Measurements from ENCODE around the gene TMEM120A.
"Not testable (repeated sequence)": the region's sequence is repeated elsewhere in the genome, so short reads cannot be mapped to it uniquely, and the experiment has no call there.

TMEM120A gene

GRCh38 chr7:76020031-76020714 lies 25.8 kb upstream of the TMEM120A start:
- H3K9me3 ChIP-seq (replicated peaks; ENCODE audit: insufficient read depth, low read length): no peaks in the 10 kb centered on the region
- H3K9me2 ChIP-seq (replicated peaks; ENCODE audit: insufficient read depth, low read length): no peaks in the 10 kb centered on the region
- no peak overlapping the region for H3K27ac ChIP-seq (ENCODE audit: low read length)
- no peak for TF ChIP-seq EZH2phosphoT487 (IDR thresholded peaks at IDR 0.05; ENCODE audit: low read length)
- TF ChIP-seq, protein P1, sequence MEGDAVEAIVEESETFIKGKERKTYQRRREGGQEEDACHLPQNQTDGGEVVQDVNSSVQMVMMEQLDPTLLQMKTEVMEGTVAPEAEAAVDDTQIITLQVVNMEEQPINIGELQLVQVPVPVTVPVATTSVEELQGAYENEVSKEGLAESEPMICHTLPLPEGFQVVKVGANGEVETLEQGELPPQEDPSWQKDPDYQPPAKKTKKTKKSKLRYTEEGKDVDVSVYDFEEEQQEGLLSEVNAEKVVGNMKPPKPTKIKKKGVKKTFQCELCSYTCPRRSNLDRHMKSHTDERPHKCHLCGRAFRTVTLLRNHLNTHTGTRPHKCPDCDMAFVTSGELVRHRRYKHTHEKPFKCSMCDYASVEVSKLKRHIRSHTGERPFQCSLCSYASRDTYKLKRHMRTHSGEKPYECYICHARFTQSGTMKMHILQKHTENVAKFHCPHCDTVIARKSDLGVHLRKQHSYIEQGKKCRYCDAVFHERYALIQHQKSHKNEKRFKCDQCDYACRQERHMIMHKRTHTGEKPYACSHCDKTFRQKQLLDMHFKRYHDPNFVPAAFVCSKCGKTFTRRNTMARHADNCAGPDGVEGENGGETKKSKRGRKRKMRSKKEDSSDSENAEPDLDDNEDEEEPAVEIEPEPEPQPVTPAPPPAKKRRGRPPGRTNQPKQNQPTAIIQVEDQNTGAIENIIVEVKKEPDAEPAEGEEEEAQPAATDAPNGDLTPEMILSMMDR (IDR thresholded peaks at IDR 0.05; ENCODE audit: low read length): peak; percentile 97
- TF ChIP-seq EZH2 (optimal IDR thresholded peaks at IDR 0.05; ENCODE audit: low read depth, low read length): no peak
- H3K4me1 ChIP-seq (ENCODE audit: low read length): peaks cover 9% of the 10 kb centered on the region; the same call in 1 of the 2 replicates
- no peaks in the 10 kb centered on the region for H4K20me1 ChIP-seq (ENCODE audit: insufficient read depth, low read length)
- no peak overlapping the region for H3K9ac ChIP-seq (ENCODE audit: low read length)
- no peak overlapping the region for H2AFZ ChIP-seq (ENCODE audit: low read length)
- no peak overlapping the region for H3K4me3 ChIP-seq (ENCODE audit: low read length)
- no peaks in the 10 kb centered on the region for H3F3A ChIP-seq (ENCODE audit: insufficient read depth, low read length)
- H3K27me3 ChIP-seq (replicated peaks; ENCODE audit: insufficient read depth, low read length): no peaks in the 10 kb centered on the region
- peak; percentile 51 for DNase-seq
- H3K4me2 ChIP-seq (ENCODE audit: low read depth, low read length): peak overlapping the region; percentile 15; the same call in 1 of the 2 replicates
- no peaks in the 10 kb centered on the region for H3K79me2 ChIP-seq (ENCODE audit: low read length)
- no peaks in the 10 kb centered on the region for H3K36me3 ChIP-seq (replicated peaks; ENCODE audit: insufficient read depth, low read length)

- H3K9me3 ChIP-seq (replicated peaks; ENCODE audit: insufficient read depth, low read length); H3K79me2 ChIP-seq (ENCODE audit: low read length); H2AFZ ChIP-seq (ENCODE audit: low read length); H3K27me3 ChIP-seq (replicated peaks; ENCODE audit: insufficient read depth, low read length); H3K4me3 ChIP-seq (ENCODE audit: low read length); H3F3A ChIP-seq (ENCODE audit: insufficient read depth, low read length); H3K27ac ChIP-seq (ENCODE audit: low read length); H3K9ac ChIP-seq (ENCODE audit: low read length); H3K36me3 ChIP-seq (replicated peaks; ENCODE audit: insufficient read depth, low read length); DNase-seq; H3K4me2 ChIP-seq (ENCODE audit: low read depth, low read length); H3K9me2 ChIP-seq (replicated peaks; ENCODE audit: insufficient read depth, low read length); H3K4me1 ChIP-seq (ENCODE audit: low read length); H4K20me1 ChIP-seq (ENCODE audit: insufficient read depth, low read length): not testable (repeated sequence)
Observed at GRCh38 chr7:76018520-76018919, 24.1 kb upstream of the TMEM120A start.

- H3K9me3 ChIP-seq (replicated peaks; ENCODE audit: insufficient read depth, low read length): no peaks in the 10 kb centered on the region
- no peaks in the 10 kb centered on the region for H4K20me1 ChIP-seq (ENCODE audit: insufficient read depth, low read length)
- peaks cover 9% of the 10 kb centered on the region; the same call in 1 of the 2 replicates for H3K4me1 ChIP-seq (ENCODE audit: low read length)
- H3K79me2 ChIP-seq (ENCODE audit: low read length): no peaks in the 10 kb centered on the region
- H3K36me3 ChIP-seq (replicated peaks; ENCODE audit: insufficient read depth, low read length): no peaks in the 10 kb centered on the region
- no peak for DNase-seq
- no peak overlapping the region for H3K4me3 ChIP-seq (ENCODE audit: low read length)
- H3F3A ChIP-seq (ENCODE audit: insufficient read depth, low read length): no peaks in the 10 kb centered on the region
- no peak overlapping the region for H3K9ac ChIP-seq (ENCODE audit: low read length)
- H3K27me3 ChIP-seq (replicated peaks; ENCODE audit: insufficient read depth, low read length): no peaks in the 10 kb centered on the region
- H2AFZ ChIP-seq (ENCODE audit: low read length): no peak overlapping the region
- no peak overlapping the region for H3K4me2 ChIP-seq (ENCODE audit: low read depth, low read length)
- H3K9me2 ChIP-seq (replicated peaks; ENCODE audit: insufficient read depth, low read length): no peaks in the 10 kb centered on the region
- no peak for TF ChIP-seq EZH2 (optimal IDR thresholded peaks at IDR 0.05; ENCODE audit: low read depth, low read length)
- TF ChIP-seq, protein P1 (IDR thresholded peaks at IDR 0.05; ENCODE audit: low read length): no peak
- TF ChIP-seq EZH2phosphoT487 (IDR thresholded peaks at IDR 0.05; ENCODE audit: low read length): no peak
- H3K27ac ChIP-seq (ENCODE audit: low read length): no peak overlapping the region
Observed at GRCh38 chr7:76016191-76016947, 22.0 kb upstream of the TMEM120A start.

Data from MM.1S (cell line).